ENCODE data around the gene PPIE.
A peak's percentile ranks its signal among the peaks of the same experiment; 100 is the strongest.
"Not testable (repeated sequence)": the region's sequence is repeated elsewhere in the genome, so short reads cannot be mapped to it uniquely, and the experiment has no call there.

Gene PPIE

GRCh38 chr1:39789571-39790110 is 51.0 kb downstream of the PPIE start:
- peak overlapping the region; percentile 82 for H3K4me3 Mint-ChIP-seq
- DNase-seq (ENCODE audit: low spot score in 2 of 2) (no peak), ATAC-seq (replicated peaks; ENCODE audit: extremely low read depth, poor library complexity, severe bottlenecking) (no peak)
- H3K27me3 Mint-ChIP-seq = no peaks in the 10 kb centered on the region
- peaks cover 4% of the 10 kb centered on the region for H3K36me3 Mint-ChIP-seq (ENCODE audit: insufficient read depth)
- H3K27ac Mint-ChIP-seq (ENCODE audit: low read depth) = peak overlapping the region; percentile 22
- H3K4me1 Mint-ChIP-seq = peaks cover 25% of the 10 kb centered on the region
- no peaks in the 10 kb centered on the region for H3K9me3 Mint-ChIP-seq

GRCh38 chr1:39791838-39792237 is 53.2 kb downstream of the PPIE start:
- H3K4me1 Mint-ChIP-seq = peaks cover 25% of the 10 kb centered on the region
- no peak overlapping the region for H3K4me3 Mint-ChIP-seq
- H3K36me3 Mint-ChIP-seq (ENCODE audit: insufficient read depth) = peaks cover 2% of the 10 kb centered on the region
- H3K27me3 Mint-ChIP-seq = no peaks in the 10 kb centered on the region
- DNase-seq (ENCODE audit: low spot score in 2 of 2) = no peak
- no peaks in the 10 kb centered on the region for H3K9me3 Mint-ChIP-seq
- no peak for ATAC-seq (replicated peaks; ENCODE audit: extremely low read depth, poor library complexity, severe bottlenecking)
- H3K27ac Mint-ChIP-seq (ENCODE audit: low read depth) = no peak overlapping the region

- Mint-ChIP-seq H3K9me3 (no peaks in the 10 kb centered on the region), H3K4me1 (peaks cover 29% of the 10 kb centered on the region), H3K27me3 (no peaks in the 10 kb centered on the region), H3K27ac (ENCODE audit: low read depth) (no peak overlapping the region), H3K36me3 (ENCODE audit: insufficient read depth) (peaks cover 3% of the 10 kb centered on the region), H3K4me3 (no peak overlapping the region)
- ATAC-seq (replicated peaks; ENCODE audit: extremely low read depth, poor library complexity, severe bottlenecking) (no peak), DNase-seq (ENCODE audit: low spot score in 2 of 2) (no peak)
These were observed 57.0 kb downstream of the PPIE start for GRCh38 chr1:39795651-39796050.

- Mint-ChIP-seq H3K4me1 (peaks cover 16% of the 10 kb centered on the region), H3K4me3 (peak overlapping the region; percentile 72), H3K27ac (ENCODE audit: low read depth) (peak overlapping the region; percentile 90)
- ATAC-seq (replicated peaks; ENCODE audit: extremely low read depth, poor library complexity, severe bottlenecking) (peak; percentile 99), DNase-seq (ENCODE audit: low spot score in 2 of 2) (peak; percentile 54 to 91)
- H3K9me3 Mint-ChIP-seq; H3K27me3 Mint-ChIP-seq; H3K36me3 Mint-ChIP-seq (ENCODE audit: insufficient read depth): not testable (repeated sequence)
These were observed 60.4 kb downstream of the PPIE start for GRCh38 chr1:39798859-39799769.

- Mint-ChIP-seq H3K36me3 (ENCODE audit: insufficient read depth) (peaks cover 6% of the 10 kb centered on the region), H3K4me1 (peaks cover 16% of the 10 kb centered on the region), H3K27ac (ENCODE audit: low read depth) (peak overlapping the region; percentile 90), H3K27me3 (no peaks in the 10 kb centered on the region), H3K9me3 (no peaks in the 10 kb centered on the region), H3K4me3 (peak overlapping the region; percentile 72)
- ATAC-seq (replicated peaks; ENCODE audit: extremely low read depth, poor library complexity, severe bottlenecking) = peak; percentile 59
- peak; percentile 41 to 53 for DNase-seq (ENCODE audit: low spot score in 2 of 2)
These were observed 61.2 kb downstream of the PPIE start for GRCh38 chr1:39799770-39800470.

GRCh38 chr1:39800471-39800835 is 61.8 kb downstream of the PPIE start:
- no peak for ATAC-seq (replicated peaks; ENCODE audit: extremely low read depth, poor library complexity, severe bottlenecking)
- no peaks in the 10 kb centered on the region for H3K9me3 Mint-ChIP-seq
- peak overlapping the region; percentile 72 for H3K4me3 Mint-ChIP-seq
- peaks cover 16% of the 10 kb centered on the region for H3K4me1 Mint-ChIP-seq
- H3K27me3 Mint-ChIP-seq = no peaks in the 10 kb centered on the region
- peaks cover 7% of the 10 kb centered on the region for H3K36me3 Mint-ChIP-seq (ENCODE audit: insufficient read depth)
- DNase-seq (ENCODE audit: low spot score in 2 of 2) = no peak
- H3K27ac Mint-ChIP-seq (ENCODE audit: low read depth) = no peak overlapping the region

- no peaks in the 10 kb centered on the region for H3K9me3 Mint-ChIP-seq
- H3K27me3 Mint-ChIP-seq = no peaks in the 10 kb centered on the region
- H3K27ac Mint-ChIP-seq (ENCODE audit: low read depth) = no peak overlapping the region
- peaks cover 7% of the 10 kb centered on the region for H3K36me3 Mint-ChIP-seq (ENCODE audit: insufficient read depth)
- ATAC-seq (replicated peaks; ENCODE audit: extremely low read depth, poor library complexity, severe bottlenecking) = no peak
- no peak for DNase-seq (ENCODE audit: low spot score in 2 of 2)
- peaks cover 16% of the 10 kb centered on the region for H3K4me1 Mint-ChIP-seq
- H3K4me3 Mint-ChIP-seq = no peak overlapping the region
These were observed 64.0 kb downstream of the PPIE start for GRCh38 chr1:39802496-39803260.

- H3K36me3 Mint-ChIP-seq (ENCODE audit: insufficient read depth) = peaks cover 4% of the 10 kb centered on the region
- no peaks in the 10 kb centered on the region for H3K27me3 Mint-ChIP-seq
- H3K27ac Mint-ChIP-seq (ENCODE audit: low read depth) = no peak overlapping the region
- ATAC-seq (replicated peaks; ENCODE audit: extremely low read depth, poor library complexity, severe bottlenecking) (no peak), DNase-seq (ENCODE audit: low spot score in 2 of 2) (no peak)
- H3K4me1 Mint-ChIP-seq = peaks cover under 1% of the 10 kb centered on the region
- no peak overlapping the region for H3K4me3 Mint-ChIP-seq
- no peaks in the 10 kb centered on the region for H3K9me3 Mint-ChIP-seq
These were observed 66.7 kb downstream of the PPIE start for GRCh38 chr1:39805385-39805784.

- ATAC-seq (replicated peaks; ENCODE audit: extremely low read depth, poor library complexity, severe bottlenecking) (no peak), DNase-seq (ENCODE audit: low spot score in 2 of 2) (no peak)
- H3K36me3 Mint-ChIP-seq (ENCODE audit: insufficient read depth) = peaks cover 4% of the 10 kb centered on the region
- no peaks in the 10 kb centered on the region for H3K4me1 Mint-ChIP-seq
- no peak overlapping the region for H3K4me3 Mint-ChIP-seq
- H3K27ac Mint-ChIP-seq (ENCODE audit: low read depth) = no peak overlapping the region
- no peaks in the 10 kb centered on the region for H3K9me3 Mint-ChIP-seq
- H3K27me3 Mint-ChIP-seq = no peaks in the 10 kb centered on the region
These were observed 70.3 kb downstream of the PPIE start for GRCh38 chr1:39808784-39809517.

GRCh38 chr1:39812913-39813312 is 74.2 kb downstream of the PPIE start:
- ATAC-seq (replicated peaks; ENCODE audit: extremely low read depth, poor library complexity, severe bottlenecking) (no peak), DNase-seq (ENCODE audit: low spot score in 2 of 2) (no peak)
- H3K27me3 Mint-ChIP-seq = no peaks in the 10 kb centered on the region
- no peaks in the 10 kb centered on the region for H3K9me3 Mint-ChIP-seq
- H3K4me1 Mint-ChIP-seq = peaks cover 6% of the 10 kb centered on the region
- no peak overlapping the region for H3K4me3 Mint-ChIP-seq
- H3K27ac Mint-ChIP-seq (ENCODE audit: low read depth) = no peak overlapping the region
- peaks cover 6% of the 10 kb centered on the region for H3K36me3 Mint-ChIP-seq (ENCODE audit: insufficient read depth)

Measured in central memory CD8-positive, alpha-beta T cell (primary cell).